Hematopoietic multipotent progenitor cell treated with erythropoietin and hydrocortisone succinate and interleukin-3 and kit ligand, for 8 days (in vitro differentiated cells): ENCODE results near the gene PPP2R5C.

Source experiments
- DNase-seq: peaks from one replicate; pipeline ENCODE4 v3.0.0-alpha.2; 2015

The PPP2R5C gene

DNA sequence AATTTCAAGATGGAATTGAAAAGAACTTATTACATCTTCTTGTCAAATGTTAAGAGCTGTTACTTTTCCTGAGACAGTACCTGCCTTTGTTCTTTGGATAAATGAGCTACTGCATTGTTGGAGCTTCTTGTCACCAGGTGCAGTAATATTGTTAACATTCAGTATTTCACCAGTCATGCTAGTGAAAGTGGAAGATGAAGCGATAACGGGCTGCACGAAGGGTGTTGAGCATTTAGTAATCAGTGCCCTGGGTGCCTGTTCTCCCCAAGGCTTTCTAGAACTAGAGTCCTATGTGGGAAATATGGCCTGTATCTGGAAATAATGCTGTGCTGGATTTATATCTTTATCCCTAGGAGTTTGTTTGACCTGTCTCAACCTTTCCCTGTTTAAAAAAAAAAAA lies 83.2 kb downstream of the PPP2R5C start:
- no peak for DNase-seq

DNA sequence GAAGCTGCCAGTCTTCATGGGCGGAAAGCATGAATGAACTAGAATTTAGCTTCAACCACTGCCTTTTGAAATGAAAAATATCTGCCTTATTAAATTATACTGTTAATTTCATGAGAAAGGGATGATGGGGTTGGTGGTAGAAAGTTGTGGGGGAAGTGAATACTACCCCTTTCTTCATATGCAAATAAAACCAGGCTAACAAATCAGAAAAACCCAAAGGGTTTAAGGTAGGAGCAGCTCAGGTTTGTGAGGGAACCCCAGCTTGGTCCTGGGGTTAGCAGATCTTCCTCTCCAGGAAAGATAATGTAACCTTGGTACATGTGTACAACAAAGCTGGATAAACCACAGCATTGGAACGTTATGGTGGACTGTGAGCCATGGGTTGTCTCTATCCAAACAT lies 84.0 kb downstream of the PPP2R5C start:
- DNase-seq = no peak

DNA sequence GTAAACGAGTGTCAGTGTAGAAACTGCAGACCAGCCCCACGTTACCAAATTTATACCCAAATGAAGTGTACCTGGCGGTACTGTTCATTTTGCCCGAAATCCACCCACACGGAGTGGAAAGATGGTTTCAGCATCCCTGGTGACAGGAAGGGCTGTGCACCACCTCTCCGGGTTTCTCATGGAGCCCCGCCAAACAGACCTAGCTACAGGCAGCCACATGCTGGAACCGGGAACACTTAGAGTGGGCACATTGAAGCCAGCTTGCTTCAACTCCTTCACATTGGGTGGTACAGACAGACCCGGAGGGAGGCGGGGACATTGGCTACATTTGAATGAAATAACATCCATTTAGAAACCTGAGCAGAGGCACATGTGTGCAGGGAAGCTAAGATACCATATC lies 84.4 kb downstream of the PPP2R5C start:
- DNase-seq = no peak

DNA sequence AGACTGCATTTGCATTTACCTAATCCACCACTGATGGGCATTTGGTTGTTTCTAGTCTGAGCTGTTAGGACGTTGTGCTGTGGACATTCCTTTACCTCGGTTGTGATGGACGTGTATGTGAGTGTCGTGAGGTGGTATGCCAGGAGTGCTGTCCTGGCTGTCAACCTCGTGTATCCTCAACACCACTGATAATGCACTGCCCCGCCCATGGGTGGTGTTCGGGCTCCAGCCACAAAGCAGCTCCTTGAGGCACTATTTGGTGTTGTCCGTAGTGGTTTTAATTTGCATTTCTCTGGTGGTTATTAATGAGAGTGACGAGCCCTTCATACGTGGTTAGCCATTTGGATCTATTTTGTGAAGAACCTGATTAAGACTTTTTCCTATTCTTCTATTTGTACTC lies 87.6 kb downstream of the PPP2R5C start:
- DNase-seq = peak; percentile 77

- DNase-seq = no peak
Observed at GRCh38 chr14:101849640-101850039, 88.1 kb downstream of the PPP2R5C start.

GRCh38 chr14:101851183-101851582 lies 89.7 kb downstream of the PPP2R5C start:
- no peak for DNase-seq

DNA sequence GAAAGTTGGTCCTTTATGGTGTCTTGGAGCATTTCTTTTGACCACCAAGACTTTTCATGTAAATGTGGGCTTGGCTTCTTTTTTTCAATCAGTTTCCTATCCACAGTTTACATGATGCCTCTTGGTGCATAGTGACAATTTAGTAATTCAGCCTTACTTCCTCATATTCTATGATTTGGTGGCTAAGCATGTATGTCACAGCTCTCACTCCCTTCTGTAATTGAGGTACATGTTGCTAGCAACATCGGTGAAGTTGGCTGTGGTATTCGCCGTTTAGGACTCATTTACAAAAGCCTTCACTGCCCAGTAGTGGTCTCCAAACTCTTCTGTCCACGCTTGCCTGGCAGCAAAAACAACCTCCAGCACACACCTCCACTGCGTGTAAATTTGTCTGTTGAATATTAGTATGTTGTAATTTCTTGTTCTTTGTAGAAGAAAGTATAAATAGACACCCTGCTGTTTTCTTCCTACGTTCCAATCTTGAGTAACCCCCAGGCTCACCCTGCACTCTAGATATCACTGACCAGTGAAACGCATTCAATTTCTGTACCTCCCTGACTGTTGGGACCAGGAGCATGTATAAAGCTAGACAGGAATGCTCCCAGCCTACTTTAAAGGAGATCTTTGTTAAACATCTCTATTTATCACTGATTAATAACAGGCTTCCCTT lies 90.4 kb downstream of the PPP2R5C start:
- DNase-seq = no peak

- no peak for DNase-seq
Observed at GRCh38 chr14:101852785-101853184, 91.3 kb downstream of the PPP2R5C start.

DNA sequence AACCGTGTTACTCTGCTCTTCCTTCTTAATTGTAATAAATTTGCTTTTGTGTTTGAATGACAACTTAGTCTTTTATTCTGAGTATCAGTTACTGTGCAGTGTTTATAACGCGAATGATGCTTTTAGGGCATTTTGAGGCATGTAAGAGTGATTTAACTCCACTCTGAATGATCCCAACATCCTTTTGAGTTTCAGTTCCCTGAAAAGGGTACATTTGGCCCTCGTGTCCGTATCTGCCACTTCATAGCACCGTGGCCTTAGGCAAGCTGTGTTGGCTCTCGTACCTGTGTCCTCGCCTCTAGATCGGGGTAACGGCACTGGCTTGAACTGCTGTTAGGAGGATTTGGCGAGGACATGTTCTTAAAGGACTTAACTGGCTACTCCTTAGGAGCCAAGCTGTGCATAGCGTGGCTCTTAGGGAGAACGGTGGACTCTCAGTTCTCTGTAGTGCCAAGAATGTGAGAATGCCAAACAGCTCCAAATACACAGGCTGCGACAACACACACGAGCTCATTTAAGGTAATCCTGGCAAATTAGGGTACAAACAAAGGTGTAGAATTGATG lies 92.0 kb downstream of the PPP2R5C start:
- DNase-seq = no peak

- no peak for DNase-seq
Observed at GRCh38 chr14:101854366-101854765, 92.9 kb downstream of the PPP2R5C start.

DNA sequence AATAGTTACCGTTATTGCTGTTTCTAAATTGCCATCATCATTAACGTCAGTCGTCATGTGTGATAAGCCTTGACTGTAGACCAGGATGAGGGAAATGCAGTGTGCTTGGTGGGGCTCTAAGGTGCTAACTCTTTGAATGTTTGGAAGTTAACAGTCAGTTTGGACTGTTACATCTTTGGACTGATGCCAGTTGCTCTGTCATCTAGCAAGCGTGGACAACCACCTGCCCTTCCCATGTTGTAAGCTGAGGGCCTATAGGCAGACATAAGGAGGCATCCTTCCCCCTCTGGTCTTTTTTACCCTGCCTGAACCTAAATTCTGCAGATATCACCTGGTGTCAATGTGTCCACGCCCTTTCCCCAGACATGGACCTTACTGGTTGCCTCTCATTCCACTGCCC lies 94.4 kb downstream of the PPP2R5C start:
- DNase-seq = peak; percentile 58

DNA sequence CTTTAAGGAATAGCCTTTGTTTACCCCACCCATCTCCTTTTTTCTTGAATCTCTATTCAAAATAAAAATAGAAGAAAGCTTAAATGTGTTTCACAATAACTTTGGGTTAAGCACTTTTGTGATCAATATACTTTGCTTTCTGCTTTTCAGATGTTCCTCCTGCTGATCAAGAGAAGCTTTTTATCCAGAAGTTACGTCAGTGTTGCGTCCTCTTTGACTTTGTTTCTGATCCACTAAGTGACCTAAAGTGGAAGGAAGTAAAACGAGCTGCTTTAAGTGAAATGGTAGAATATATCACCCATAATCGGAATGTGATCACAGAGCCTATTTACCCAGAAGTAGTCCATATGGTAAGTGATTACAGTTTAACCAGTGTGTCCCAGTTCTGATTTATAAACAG lies 95.0 kb downstream of the PPP2R5C start:
- no peak for DNase-seq

DNA sequence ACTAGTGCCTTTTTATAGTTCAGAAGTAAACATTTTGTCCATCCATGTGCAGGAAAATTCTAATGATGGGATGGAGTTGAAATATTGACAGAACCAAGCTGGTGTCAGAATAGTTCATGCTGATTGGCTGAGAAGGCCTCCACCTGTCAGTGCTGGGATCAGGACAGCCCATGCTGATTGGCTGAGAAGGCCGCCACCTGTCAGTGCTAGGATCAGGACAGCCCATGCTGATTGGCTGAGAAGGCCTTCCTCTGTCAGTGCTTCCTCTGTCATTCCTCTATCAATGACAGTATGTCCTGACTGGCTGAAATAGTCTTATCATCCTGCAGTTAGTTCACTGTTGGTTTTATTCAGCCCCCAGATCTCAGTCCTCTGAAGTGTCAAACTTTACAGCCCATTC lies 95.7 kb downstream of the PPP2R5C start:
- peak; percentile 28 for DNase-seq

DNA sequence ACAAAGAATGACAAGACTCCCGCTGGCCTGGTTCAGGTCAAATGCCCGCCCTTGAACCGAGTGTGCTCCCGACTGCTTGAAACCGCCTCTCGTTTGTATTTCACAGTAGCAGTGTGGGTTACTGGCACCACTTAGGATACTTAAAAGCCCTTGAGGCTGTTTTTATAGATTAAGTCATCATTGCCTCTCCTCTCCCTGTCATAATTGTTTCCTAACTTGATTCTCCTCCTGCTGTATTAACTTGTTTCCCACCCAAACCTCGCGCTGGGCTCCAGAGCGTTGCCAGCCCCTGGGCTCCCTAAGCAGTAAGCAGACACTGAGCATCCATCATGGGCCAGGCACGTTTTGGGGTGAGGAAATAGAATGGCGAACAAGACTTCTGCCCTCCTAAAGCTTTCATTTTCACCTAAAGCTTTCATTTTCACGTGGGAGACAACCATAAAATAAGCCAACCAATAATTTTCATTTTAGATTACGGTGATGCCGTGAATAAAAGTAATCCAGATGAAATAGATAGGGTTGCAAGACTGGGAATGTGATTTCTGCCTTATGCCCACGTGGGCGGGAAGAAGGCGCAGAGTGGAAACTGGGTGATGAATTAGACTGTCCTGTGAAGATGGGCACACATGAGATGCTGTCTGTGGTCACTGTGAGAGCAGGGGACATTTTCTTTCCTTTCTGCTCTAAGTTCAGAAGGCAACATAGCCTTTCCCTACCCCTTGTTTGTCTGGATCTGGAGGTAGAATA lies 97.5 kb downstream of the PPP2R5C start:
- no peak for DNase-seq

DNA sequence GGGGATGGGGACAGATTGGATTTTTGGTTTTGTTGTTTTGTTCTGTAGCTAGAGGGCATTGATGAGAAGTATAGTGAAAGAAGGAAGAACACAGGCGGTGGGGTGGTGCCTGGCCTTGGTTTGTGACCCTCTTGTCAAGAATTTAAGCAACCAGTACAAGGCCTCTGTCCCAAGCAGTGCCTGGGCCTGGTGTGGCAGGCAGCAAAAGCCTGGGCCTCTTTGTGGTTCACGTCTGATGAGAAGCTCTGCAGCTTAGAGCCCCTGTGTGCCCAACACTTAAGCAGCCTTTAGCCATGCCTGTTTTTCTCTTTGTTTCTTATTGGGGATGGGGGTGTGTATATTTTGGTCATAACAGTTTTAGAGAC lies 98.0 kb downstream of the PPP2R5C start:
- no peak for DNase-seq

DNA sequence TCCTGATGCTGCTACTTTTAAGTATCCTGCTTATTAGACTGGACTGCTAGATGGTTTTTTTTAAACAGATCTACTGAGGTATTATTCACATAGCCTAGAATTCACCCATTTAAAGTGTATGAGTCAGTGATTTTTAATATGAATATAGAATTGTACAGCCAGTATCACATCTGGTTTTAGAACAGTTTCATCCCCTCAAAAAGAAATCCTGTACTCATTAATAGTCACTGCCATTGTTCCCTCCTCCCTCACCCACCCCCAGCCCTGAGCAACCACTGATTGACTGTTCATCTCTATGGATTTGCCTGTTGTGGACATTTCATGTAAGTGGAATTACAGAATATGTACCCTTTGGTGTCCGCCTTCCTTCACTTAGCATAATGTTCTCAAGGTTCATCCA lies 98.4 kb downstream of the PPP2R5C start:
- no peak for DNase-seq

GRCh38 chr14:101861464-101861863 lies 100.0 kb downstream of the PPP2R5C start:
- no peak for DNase-seq

DNA sequence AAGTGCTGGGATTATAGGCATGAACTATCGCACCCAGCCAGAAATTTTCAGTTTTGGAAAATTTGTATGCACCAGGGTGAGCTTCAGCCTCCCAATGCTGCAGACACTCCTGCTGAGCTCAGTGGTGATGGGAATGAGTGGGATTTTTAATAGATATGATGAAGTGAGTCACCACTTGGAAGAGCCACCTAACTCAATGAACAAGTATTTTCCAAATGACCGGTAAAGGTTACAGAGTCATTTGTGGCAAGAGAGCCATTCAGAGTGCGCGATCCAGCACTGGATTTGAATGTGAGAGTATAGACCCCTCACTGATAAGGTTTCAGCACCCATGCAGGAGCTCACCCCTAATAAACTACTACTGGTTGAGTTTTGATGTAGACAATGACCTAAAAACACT lies 100.7 kb downstream of the PPP2R5C start:
- no peak for DNase-seq

- DNase-seq = no peak
Observed at GRCh38 chr14:101862711-101863110, 101.2 kb downstream of the PPP2R5C start.

GRCh38 chr14:101865288-101865687 lies 103.8 kb downstream of the PPP2R5C start:
- DNase-seq = no peak

DNA sequence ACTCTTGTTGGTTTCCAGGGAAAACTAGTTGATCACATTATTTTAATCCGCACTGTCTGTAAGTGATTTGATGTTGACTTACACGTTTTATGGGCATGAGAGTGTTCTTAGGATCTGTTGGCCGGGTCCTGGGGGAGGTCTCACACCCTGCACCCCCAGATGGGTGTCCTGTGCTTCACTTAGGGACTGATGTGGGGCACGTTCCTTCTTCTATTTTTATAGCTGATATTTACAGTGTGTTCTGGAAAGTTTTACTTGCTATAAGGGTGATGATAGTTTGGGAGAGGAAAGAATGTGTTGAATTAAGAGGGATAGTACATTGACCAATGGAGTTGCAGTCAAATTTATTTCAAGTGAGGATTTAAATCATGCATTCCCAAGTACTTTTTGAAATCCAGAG lies 106.3 kb downstream of the PPP2R5C start:
- no peak for DNase-seq

GRCh38 chr14:101869217-101869616 lies 107.7 kb downstream of the PPP2R5C start:
- no peak for DNase-seq

DNA sequence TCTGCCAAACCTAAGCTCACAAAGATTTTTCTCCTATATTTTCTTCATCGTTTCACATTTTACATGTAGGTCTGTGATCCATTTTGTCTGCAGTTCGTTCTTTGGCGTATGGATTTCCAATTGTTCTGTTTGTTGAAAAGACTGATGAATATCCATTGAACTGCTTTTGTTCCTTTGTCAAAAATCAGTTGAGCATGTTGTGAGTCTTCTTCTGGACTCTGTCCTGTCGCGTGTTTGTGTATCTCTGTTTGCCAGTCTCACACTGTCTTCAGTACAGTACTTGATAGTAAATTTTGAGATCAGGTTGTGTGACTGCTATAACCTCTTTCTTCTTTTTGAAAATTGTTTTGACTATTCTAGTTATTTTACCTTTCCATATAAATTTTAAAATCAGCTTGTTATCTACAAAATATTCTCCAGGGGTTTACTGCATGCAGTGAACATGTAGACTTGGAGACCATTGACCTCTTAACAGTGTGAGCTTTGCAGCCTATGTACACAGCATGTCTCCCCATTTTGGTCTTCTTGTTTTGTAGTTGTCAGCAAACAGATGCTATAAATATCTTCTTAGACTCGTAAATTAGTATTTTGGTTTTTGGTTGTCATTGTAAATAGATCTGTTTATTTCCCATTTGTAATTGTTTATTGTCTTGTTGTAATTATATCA lies 108.9 kb downstream of the PPP2R5C start:
- no peak for DNase-seq

DNA sequence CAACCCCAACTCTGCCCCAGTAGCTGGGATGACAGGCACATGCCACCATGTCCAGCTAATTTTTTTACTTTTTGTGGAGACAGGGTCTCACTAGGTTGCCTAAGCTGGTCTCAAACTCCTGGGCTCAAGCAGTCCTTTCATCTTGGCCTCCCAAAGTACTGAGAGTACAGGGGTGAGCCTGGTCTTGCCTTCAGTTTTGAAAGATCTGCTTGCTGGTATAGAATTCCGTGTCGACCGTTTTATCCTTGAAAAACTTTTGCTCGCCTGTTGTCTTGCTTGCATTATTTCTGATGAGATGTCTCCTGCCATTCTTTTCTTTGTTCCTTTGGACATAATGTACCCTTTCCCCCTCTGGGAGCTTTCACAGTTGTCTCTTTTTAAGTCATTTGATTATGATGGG lies 110.8 kb downstream of the PPP2R5C start:
- no peak for DNase-seq
